HFFc6 (cell line): ENCODE measurements around the gene APC2. TPM values are rescaled to one million over a fixed set of nuclear protein-coding genes. Genes with fewer than 3 reads are reported as not detected.
"Not testable (repeated sequence)": the region's sequence is repeated elsewhere in the genome, so short reads cannot be mapped to it uniquely, and the experiment has no call there.

Experiments
- DNase-seq: peaks from one replicate; pipeline ENCODE4 v3.0.0-alpha.2; 2018
- H3K27ac Mint-ChIP-seq: 2 replicates; pipeline ENCODE4 v1.8.0; 2020; ENCODE audit warnings: mild to moderate bottlenecking, mixed read lengths
- H3K27me3 Mint-ChIP-seq: 2 replicates; pipeline ENCODE4 v1.8.0; 2021; ENCODE audit warnings: mild to moderate bottlenecking, moderate library complexity, mixed read lengths; ENCODE audit not compliant: insufficient read depth
- H3K36me3 Mint-ChIP-seq: 2 replicates; pipeline ENCODE4 v1.8.0; 2021; ENCODE audit warnings: low read depth, mixed read lengths
- H3K4me1 Mint-ChIP-seq: 2 replicates; pipeline ENCODE4 v1.8.0; 2020; ENCODE audit warnings: low read depth, mixed read lengths
- H3K4me3 Mint-ChIP-seq: 2 replicates; pipeline ENCODE4 v1.8.0; 2020; ENCODE audit warnings: mild to moderate bottlenecking, moderate library complexity, mixed read lengths
- H3K9me3 Mint-ChIP-seq: 2 replicates; pipeline ENCODE4 v1.8.0; 2020; ENCODE audit warnings: mild to moderate bottlenecking, mixed read lengths
- total RNA-seq, 6 experiments: library from RNA; stranded (reverse); fragmentation: NEBNext Ultra II Directional; extraction: Animal tissue kit (Norgen Biotek cat#: 25700); gene quantifications; 2 replicates in 1 of 6; 3 replicates in 5 of 6; pipeline ENCODE4 v1.2.3, GENCODE V29; 2021
- TF ChIP-seq, protein P1 (sequence below): fragments of 200-600 bp; sonication (generic); IDR thresholded peaks from 2 replicates; pipeline ENCODE4 v1.5.0; 2021; ENCODE audit warnings: antibody characterized with exemption, mild to moderate bottlenecking

Gene APC2
- total RNA-seq, 6 experiments from 2014 or later, result 0.18 to 0.47 (median 0.32) TPM

DNA sequence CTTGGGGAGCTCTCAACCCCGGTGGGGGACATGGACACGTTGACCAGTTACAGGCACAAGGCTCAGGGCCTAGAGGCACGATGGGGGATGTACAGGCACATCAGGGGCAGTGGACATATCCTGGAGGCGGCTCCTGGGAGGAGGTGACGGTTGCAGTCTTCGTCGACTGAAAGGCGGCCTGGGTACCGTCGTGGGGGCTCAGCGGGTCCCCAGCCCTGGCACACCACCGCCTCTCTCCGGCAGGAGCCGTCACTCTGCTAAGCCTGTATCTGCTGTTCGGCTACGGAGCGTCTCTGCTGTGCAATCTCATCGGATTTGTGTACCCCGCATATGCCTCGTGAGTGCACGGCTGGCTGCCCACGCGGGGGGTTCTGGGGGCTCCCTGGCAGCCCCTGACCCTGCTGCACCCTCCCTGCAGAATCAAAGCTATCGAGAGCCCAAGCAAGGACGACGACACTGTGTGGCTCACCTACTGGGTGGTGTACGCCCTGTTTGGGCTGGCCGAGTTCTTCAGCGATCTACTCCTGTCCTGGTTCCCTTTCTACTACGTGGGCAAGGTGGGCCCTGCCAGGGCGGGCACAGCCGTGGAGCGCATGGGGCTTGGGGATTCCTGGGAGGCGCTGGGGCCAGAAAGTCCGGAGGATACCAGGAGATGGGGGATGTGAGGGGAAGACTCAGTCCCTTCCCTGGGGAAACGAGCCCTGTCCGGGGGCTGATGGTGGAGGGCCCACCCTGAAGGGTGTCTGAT is 45.3 kb downstream of the APC2 start:
- TF ChIP-seq, protein P1, sequence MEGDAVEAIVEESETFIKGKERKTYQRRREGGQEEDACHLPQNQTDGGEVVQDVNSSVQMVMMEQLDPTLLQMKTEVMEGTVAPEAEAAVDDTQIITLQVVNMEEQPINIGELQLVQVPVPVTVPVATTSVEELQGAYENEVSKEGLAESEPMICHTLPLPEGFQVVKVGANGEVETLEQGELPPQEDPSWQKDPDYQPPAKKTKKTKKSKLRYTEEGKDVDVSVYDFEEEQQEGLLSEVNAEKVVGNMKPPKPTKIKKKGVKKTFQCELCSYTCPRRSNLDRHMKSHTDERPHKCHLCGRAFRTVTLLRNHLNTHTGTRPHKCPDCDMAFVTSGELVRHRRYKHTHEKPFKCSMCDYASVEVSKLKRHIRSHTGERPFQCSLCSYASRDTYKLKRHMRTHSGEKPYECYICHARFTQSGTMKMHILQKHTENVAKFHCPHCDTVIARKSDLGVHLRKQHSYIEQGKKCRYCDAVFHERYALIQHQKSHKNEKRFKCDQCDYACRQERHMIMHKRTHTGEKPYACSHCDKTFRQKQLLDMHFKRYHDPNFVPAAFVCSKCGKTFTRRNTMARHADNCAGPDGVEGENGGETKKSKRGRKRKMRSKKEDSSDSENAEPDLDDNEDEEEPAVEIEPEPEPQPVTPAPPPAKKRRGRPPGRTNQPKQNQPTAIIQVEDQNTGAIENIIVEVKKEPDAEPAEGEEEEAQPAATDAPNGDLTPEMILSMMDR, result no peak

DNA sequence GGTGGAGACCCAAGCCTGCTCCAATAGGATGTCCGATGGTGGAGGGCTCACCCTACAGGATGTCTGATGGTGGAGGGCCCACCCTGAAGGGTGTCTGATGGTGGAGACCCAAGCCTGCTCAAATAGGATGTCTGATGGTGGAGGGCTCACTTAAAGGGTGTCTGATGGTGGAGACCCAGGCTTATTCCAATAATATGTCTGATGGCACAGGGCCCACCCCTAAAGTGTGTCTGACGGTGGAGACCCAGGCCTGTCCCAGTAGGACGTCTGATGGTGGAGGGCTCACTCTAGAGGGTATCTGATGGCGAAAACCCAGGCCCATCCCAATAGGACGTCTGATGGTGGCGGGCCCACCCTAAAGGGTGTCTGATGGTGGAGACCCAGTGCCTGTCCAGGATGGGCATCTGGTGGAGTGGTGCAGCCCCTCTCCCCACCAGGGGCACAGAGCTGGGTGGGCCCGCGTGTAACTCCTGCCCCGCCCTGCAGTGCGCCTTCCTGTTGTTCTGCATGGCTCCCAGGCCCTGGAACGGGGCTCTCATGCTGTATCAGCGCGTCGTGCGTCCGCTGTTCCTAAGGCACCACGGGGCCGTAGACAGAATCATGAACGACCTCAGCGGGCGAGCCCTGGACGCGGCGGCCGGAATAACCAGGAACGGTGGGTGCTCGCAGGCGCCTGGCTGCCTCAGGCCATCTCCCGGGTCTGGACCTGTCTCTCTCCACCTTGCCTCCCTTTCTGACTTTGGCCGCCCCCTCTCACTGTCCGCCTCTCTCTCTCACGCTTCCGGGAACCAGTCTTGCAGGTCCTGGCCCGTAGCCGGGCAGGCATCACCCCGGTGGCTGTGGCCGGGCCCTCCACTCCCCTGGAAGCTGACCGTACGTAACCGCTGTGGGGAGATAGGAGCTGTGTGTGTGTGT is 46.1 kb downstream of the APC2 start:
- no peak overlapping the region for H3K4me3 Mint-ChIP-seq
- H3K4me1 Mint-ChIP-seq, result no peaks in the 10 kb centered on the region; the same call in 1 of the 2 replicates
- no peak for DNase-seq
- no peak overlapping the region for H3K27ac Mint-ChIP-seq
- peaks cover 11% of the 10 kb centered on the region for H3K27me3 Mint-ChIP-seq
- no peaks in the 10 kb centered on the region for H3K36me3 Mint-ChIP-seq
- no peaks in the 10 kb centered on the region for H3K9me3 Mint-ChIP-seq
- TF ChIP-seq, protein P1, result no peak

More for the DNA sequence above, 45.3 kb downstream of the APC2 start:
- Mint-ChIP-seq H3K4me3 (no peak overlapping the region), H3K9me3 (no peaks in the 10 kb centered on the region), H3K27ac (no peak overlapping the region), H3K36me3 (no peaks in the 10 kb centered on the region), H3K4me1 (no peaks in the 10 kb centered on the region; the same call in 1 of the 2 replicates), H3K27me3 (peaks cover 12% of the 10 kb centered on the region)
- no peak for DNase-seq

DNA sequence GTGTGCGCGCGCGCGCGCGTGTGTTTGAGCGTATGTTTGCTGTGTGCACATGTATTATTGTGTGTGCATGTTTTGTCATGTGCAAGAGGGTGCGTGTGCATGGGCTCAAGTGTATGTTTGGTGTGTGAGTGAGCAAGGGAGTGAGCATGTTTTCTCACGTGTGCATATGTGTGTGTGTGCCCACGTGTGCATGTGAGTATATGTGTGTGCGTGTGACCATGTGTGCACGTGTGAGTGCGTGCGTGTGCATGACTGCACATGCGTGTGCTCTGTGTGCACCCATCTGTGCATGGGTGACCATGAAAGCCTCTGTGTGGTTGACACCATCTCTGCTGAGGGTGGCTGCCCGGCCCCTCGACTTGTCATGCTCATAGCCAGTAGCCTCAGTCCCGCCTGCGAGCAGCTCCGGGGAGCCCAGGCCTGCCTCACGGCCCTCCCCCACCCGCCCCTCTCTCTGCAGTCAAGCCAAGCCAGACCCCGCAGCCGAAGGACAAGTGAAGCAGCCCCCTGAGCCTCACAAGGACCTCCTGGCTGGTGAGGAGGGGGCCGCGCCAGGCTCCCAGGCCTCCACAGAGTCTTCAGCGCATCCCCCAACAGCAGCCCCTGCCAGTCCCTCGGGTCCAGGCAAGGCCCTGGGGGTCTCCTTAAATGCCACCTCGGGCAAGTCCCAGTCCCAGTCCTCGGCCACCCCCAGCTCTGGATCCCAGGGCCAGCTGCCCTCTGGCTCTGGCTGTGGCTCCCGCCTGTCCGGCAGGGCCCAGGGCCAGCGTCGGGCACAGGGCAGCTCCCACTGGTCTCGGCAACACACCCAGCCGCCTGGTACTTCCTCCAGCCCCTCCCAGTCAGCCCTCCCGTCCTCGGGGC is 47.0 kb downstream of the APC2 start:
- Mint-ChIP-seq H3K4me3 (no peak overlapping the region), H3K4me1 (no peaks in the 10 kb centered on the region; the same call in 1 of the 2 replicates), H3K27me3 (peaks cover 11% of the 10 kb centered on the region; the same call in 1 of the 2 replicates), H3K9me3 (no peaks in the 10 kb centered on the region), H3K36me3 (no peaks in the 10 kb centered on the region), H3K27ac (no peak overlapping the region)
- TF ChIP-seq, protein P1, result no peak
- DNase-seq, result no peak

DNA sequence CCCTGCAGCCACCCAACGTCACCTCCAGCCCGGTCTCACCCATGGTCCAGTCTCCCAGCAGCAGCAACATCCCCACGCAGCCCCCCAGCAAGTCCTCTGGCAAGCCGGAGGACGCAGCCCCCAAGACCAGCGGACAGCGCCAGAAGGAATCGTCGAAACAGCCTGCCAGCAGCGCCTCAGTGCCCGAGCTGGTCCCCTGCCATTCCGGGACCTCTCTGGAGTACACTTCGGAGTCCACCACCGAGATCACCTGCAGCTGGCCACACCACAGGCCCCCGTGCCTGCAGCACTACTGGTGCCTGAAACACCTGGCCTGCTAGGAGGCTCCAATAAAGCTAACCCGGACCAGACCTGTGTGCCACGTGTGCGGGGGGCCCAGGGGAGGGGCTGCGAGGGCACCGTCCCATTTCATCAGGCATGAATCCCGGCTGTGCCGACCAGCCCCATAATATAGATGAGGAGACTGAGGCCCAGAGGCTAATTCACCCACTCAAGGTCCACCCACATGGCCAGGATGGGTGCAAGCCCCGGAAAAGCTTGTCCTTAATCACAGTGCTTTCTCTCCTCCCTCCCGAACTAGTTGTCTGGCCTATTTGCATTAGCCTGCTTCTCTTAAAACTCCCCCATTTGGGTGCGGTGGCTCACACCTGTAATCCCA is 47.8 kb downstream of the APC2 start:
- TF ChIP-seq, protein P1, result no peak
- H3K4me1 Mint-ChIP-seq, result no peaks in the 10 kb centered on the region
- no peak overlapping the region for H3K4me3 Mint-ChIP-seq
- DNase-seq, result no peak
- no peak overlapping the region for H3K27ac Mint-ChIP-seq
- H3K9me3 Mint-ChIP-seq, result no peaks in the 10 kb centered on the region
- no peaks in the 10 kb centered on the region for H3K36me3 Mint-ChIP-seq
- H3K27me3 Mint-ChIP-seq, result peaks cover 13% of the 10 kb centered on the region; the same call in 1 of the 2 replicates

DNA sequence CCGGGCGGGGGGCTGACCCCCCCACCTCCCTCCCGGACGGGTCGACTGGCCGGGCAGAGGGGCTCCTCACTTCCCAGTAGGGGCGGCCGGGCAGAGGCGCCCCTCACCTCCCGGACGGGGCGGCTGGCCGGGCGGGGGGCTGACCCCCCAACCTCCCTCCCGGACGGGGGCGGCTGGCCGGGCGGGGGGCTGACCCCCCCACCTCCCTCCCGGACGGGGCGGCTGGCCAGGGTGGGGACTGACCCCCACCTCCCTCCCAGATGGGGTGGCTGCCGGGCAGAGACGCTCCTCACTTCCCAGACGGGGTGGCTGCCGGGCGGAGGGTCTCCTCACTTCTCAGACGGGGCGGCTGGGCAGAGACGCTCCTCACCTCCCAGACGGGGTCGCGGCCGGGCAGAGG is 49.3 kb downstream of the APC2 start:
- H3K27me3 Mint-ChIP-seq, result peaks cover 16% of the 10 kb centered on the region
- H3K27ac Mint-ChIP-seq, DNase-seq, H3K36me3 Mint-ChIP-seq, H3K4me1 Mint-ChIP-seq, H3K4me3 Mint-ChIP-seq, H3K9me3 Mint-ChIP-seq: not testable (repeated sequence)
